HFFc6 (cell line): ENCODE results near the gene ASPSCR1. TPM values are rescaled to one million over a fixed set of nuclear protein-coding genes. Genes with fewer than 3 reads are reported as not detected.

Experiments
- DNase-seq: peaks from one replicate; pipeline ENCODE4 v3.0.0-alpha.2; 2018
- H3K27ac Mint-ChIP-seq: 2 replicates; pipeline ENCODE4 v1.8.0; 2020; ENCODE audit warnings: mild to moderate bottlenecking, mixed read lengths
- H3K27me3 Mint-ChIP-seq: 2 replicates; pipeline ENCODE4 v1.8.0; 2021; ENCODE audit warnings: mild to moderate bottlenecking, moderate library complexity, mixed read lengths; ENCODE audit not compliant: insufficient read depth
- H3K36me3 Mint-ChIP-seq: 2 replicates; pipeline ENCODE4 v1.8.0; 2021; ENCODE audit warnings: low read depth, mixed read lengths
- H3K4me1 Mint-ChIP-seq: 2 replicates; pipeline ENCODE4 v1.8.0; 2020; ENCODE audit warnings: low read depth, mixed read lengths
- H3K4me3 Mint-ChIP-seq: 2 replicates; pipeline ENCODE4 v1.8.0; 2020; ENCODE audit warnings: mild to moderate bottlenecking, moderate library complexity, mixed read lengths
- H3K9me3 Mint-ChIP-seq: 2 replicates; pipeline ENCODE4 v1.8.0; 2020; ENCODE audit warnings: mild to moderate bottlenecking, mixed read lengths
- CTCF ChIP-seq: fragments of 200-600 bp; sonication (generic); IDR thresholded peaks from 2 replicates; pipeline ENCODE4 v1.5.0; 2021; ENCODE audit warnings: antibody characterized with exemption, mild to moderate bottlenecking
- total RNA-seq, 6 experiments: library from RNA; stranded (reverse); fragmentation: NEBNext Ultra II Directional; extraction: Animal tissue kit (Norgen Biotek cat#: 25700); gene quantifications; 2 replicates in 1 of 6; 3 replicates in 5 of 6; pipeline ENCODE4 v1.2.3, GENCODE V29; 2021

The ASPSCR1 gene
- total RNA-seq, 6 experiments from 2014 or later: 26.6 to 36.8 (median 34.7) TPM

GRCh38 chr17:81983011-81983638 lies 5.7 kb downstream of the ASPSCR1 start:
- Mint-ChIP-seq H3K36me3 (peaks cover 27% of the 10 kb centered on the region), H3K9me3 (no peaks in the 10 kb centered on the region), H3K27me3 (peaks cover 4% of the 10 kb centered on the region; the same call in 1 of the 2 replicates), H3K4me1 (peaks cover 19% of the 10 kb centered on the region), H3K4me3 (no peak overlapping the region), H3K27ac (no peak overlapping the region)
- no peak for DNase-seq
- TF ChIP-seq CTCF: no peak

GRCh38 chr17:81983639-81984373 lies 6.4 kb downstream of the ASPSCR1 start:
- Mint-ChIP-seq H3K9me3 (no peaks in the 10 kb centered on the region), H3K4me1 (peaks cover 14% of the 10 kb centered on the region), H3K36me3 (peaks cover 27% of the 10 kb centered on the region), H3K4me3 (no peak overlapping the region), H3K27me3 (peaks cover 4% of the 10 kb centered on the region; the same call in 1 of the 2 replicates), H3K27ac (no peak overlapping the region)
- no peak for DNase-seq
- TF ChIP-seq CTCF: no peak

GRCh38 chr17:81984773-81985410 lies 7.5 kb downstream of the ASPSCR1 start:
- DNase-seq: no peak
- Mint-ChIP-seq H3K27me3 (peaks cover 4% of the 10 kb centered on the region; the same call in 1 of the 2 replicates), H3K36me3 (peaks cover 23% of the 10 kb centered on the region), H3K9me3 (no peaks in the 10 kb centered on the region), H3K4me3 (no peak overlapping the region), H3K27ac (no peak overlapping the region), H3K4me1 (0 out of 2 replicates have a peak, but pooled peaks cover 6% of the 10 kb centered on the region)
- no peak for TF ChIP-seq CTCF

GRCh38 chr17:81986606-81987005 lies 9.2 kb downstream of the ASPSCR1 start:
- H3K27me3 Mint-ChIP-seq: peaks cover 4% of the 10 kb centered on the region; the same call in 1 of the 2 replicates
- no peak for DNase-seq
- H3K9me3 Mint-ChIP-seq: no peaks in the 10 kb centered on the region
- no peak overlapping the region for H3K4me3 Mint-ChIP-seq
- peaks cover 9% of the 10 kb centered on the region for H3K4me1 Mint-ChIP-seq
- H3K36me3 Mint-ChIP-seq: peaks cover 27% of the 10 kb centered on the region
- H3K27ac Mint-ChIP-seq: no peak overlapping the region
- TF ChIP-seq CTCF: no peak

- Mint-ChIP-seq H3K9me3 (no peaks in the 10 kb centered on the region), H3K4me1 (peaks cover 16% of the 10 kb centered on the region), H3K27me3 (peaks cover 4% of the 10 kb centered on the region; the same call in 1 of the 2 replicates), H3K27ac (no peak overlapping the region), H3K4me3 (no peak overlapping the region), H3K36me3 (peaks cover 27% of the 10 kb centered on the region)
- TF ChIP-seq CTCF: no peak
- no peak for DNase-seq
These were observed 9.8 kb downstream of the ASPSCR1 start for GRCh38 chr17:81987161-81987770.
